Fibroblast of pulmonary artery (primary cell): ENCODE data around the gene HIBCH.
A peak's percentile ranks its signal among the peaks of the same experiment; 100 is the strongest.
"Not testable (repeated sequence)": the region's sequence is repeated elsewhere in the genome, so short reads cannot be mapped to it uniquely, and the experiment has no call there.

Source experiments
- DNase-seq: peaks from one replicate; pipeline ENCODE4 v3.0.0-alpha.2; 2010; ENCODE audit warnings: low read depth
- H3K4me3 ChIP-seq: replicated peaks from 2 replicates; pipeline ENCODE4 v1.5.1; 2011; ENCODE audit warnings: low read depth, mild to moderate bottlenecking, control low read depth, low read length, moderate library complexity
- TF ChIP-seq, protein P1 (sequence below): IDR thresholded peaks from 2 replicates; pipeline ENCODE4 v1.5.1; 2011; ENCODE audit warnings: mild to moderate bottlenecking, control low read depth, low read length, inconsistent platforms; ENCODE audit errors: missing control alignments

HIBCH gene

DNA sequence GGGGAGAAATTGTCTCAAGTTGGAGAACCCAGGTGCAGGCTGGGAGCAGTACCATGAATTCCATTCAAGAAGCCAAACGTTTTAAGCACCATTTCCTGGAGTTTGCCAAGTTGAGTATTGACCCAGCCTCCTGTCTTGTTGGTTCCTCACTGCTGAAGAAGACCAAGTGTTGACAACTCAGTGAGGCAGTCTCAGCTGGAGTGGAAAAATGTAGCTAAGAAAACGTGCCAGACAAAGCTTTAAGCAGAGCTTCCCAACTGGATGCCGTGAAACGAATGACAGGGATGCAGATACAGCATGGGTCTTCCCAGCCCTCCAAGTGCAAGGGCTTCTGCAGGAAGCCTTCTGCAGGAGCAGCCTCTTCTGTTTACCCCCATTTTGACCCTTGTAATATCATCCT lies 23.0 kb upstream of the HIBCH start:
- DNase-seq, result no peak
- TF ChIP-seq, protein P1, sequence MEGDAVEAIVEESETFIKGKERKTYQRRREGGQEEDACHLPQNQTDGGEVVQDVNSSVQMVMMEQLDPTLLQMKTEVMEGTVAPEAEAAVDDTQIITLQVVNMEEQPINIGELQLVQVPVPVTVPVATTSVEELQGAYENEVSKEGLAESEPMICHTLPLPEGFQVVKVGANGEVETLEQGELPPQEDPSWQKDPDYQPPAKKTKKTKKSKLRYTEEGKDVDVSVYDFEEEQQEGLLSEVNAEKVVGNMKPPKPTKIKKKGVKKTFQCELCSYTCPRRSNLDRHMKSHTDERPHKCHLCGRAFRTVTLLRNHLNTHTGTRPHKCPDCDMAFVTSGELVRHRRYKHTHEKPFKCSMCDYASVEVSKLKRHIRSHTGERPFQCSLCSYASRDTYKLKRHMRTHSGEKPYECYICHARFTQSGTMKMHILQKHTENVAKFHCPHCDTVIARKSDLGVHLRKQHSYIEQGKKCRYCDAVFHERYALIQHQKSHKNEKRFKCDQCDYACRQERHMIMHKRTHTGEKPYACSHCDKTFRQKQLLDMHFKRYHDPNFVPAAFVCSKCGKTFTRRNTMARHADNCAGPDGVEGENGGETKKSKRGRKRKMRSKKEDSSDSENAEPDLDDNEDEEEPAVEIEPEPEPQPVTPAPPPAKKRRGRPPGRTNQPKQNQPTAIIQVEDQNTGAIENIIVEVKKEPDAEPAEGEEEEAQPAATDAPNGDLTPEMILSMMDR, result no peak
- no peak overlapping the region for H3K4me3 ChIP-seq

DNA sequence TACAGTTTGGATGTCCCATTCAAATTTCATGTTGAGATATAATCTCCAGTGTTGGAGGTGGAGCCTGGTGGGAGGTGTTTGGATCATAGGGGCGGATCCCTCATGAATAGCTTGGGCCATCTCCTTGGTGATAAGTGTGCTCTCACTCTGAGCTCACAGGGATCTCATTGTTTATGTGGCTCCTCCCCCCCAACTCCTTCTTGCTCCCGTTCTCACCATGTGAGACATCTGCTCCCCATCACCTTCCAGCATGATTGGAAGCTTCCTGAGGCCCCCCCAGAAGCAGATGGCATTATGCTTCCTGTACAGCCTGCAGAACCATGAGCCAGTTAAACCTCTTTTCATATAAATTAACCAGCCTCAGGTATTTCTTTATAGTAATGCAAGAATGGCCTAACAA lies 20.7 kb upstream of the HIBCH start:
- H3K4me3 ChIP-seq, result no peak overlapping the region
- TF ChIP-seq, protein P1, result no peak
- peak; percentile 36 for DNase-seq

DNA sequence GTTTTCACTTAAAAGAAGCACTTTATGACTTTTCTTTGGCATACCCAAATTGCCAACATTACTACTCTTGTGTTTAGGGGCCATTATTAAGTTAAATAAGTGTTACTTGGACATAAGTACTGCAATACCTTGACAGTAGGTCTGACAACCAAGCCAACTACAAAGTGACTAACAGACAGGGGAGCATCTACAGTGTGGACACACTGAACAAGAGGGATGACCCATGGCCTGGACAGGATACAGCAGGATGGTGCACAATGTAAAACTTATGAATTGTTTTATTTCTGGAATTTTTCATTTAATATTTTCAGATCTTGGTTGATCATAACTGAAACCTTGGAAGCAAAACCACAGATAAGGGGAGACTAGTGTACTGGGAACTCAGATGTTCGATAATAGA lies 19.8 kb upstream of the HIBCH start:
- no peak overlapping the region for H3K4me3 ChIP-seq
- no peak for DNase-seq
- TF ChIP-seq, protein P1, result no peak

DNA sequence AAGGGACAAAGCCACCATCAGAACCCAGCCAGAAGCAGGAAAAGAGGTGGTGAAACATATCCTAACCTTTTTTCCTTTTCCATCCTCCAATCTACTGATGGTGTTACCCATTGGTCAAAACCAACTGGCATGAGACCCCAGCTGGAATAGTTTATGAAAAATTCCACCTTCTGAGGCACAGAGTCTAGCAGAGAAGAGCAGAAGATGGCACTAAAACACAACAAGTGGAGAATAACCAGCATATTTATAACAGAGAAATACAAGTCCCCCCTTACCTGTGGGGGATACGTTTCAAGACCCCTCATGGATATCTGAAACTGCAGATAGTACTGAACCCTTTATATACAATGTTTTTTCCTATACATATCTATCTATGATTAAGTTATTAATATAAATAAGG lies 18.8 kb upstream of the HIBCH start:
- TF ChIP-seq, protein P1, result no peak
- no peak for DNase-seq
- H3K4me3 ChIP-seq, result no peak overlapping the region

DNA sequence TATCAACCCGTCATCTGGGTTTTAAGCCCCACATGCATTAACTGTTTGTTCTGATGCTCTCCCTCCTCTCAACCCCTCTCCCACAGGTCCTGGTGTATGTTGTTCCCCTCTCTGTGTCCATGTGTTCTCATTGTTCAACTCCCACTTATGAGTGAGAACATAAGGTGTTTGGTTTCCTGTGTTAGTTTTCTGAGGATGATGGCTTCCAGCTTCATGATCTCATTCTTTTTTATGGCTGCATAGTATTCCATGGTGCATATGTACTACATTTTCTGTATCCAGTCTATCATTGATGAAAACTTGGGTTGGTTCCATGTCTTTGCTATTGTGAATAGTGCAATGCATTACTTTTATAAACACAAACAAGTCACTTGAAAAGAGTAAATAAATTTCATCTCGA lies 16.8 kb upstream of the HIBCH start:
- no peak overlapping the region for H3K4me3 ChIP-seq
- DNase-seq, result no peak
- TF ChIP-seq, protein P1, result no peak

DNA sequence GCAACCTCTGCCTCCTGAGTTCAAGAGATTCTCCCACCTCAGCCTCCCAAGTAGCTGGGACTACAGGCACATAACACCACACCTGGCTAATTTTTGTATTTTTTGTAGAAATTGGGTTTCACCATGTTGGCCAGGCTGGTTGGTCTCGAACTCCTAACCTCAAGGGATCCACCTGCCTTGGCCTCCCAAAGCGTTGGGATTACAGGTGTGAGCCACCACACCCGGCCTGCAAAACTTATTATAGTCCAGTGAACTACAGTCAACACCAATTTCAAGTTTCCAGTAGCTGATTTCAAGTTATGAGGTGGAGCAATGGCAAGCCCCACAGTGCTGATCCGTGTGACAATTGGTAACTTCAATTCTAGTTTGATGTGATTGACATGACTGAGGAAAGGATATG lies 16.0 kb upstream of the HIBCH start:
- not testable (repeated sequence) for H3K4me3 ChIP-seq, DNase-seq

DNA sequence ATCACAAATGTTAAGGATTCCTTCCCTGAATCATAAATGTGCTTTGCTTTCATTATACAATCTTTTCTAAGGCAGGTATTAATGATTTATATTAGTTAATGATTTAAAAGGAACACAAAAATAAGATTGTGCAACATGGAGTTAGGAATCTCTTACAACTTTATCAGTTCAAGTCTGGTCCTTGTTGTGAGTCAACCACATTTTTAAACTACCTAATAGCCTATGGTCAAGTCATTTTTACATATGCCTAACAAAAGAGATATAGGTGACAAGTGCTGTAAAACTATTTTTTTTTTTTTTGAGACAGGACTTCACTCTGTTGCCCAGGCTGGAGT lies 15.6 kb upstream of the HIBCH start:
- no peak for DNase-seq
- TF ChIP-seq, protein P1, result no peak
- no peak overlapping the region for H3K4me3 ChIP-seq

DNA sequence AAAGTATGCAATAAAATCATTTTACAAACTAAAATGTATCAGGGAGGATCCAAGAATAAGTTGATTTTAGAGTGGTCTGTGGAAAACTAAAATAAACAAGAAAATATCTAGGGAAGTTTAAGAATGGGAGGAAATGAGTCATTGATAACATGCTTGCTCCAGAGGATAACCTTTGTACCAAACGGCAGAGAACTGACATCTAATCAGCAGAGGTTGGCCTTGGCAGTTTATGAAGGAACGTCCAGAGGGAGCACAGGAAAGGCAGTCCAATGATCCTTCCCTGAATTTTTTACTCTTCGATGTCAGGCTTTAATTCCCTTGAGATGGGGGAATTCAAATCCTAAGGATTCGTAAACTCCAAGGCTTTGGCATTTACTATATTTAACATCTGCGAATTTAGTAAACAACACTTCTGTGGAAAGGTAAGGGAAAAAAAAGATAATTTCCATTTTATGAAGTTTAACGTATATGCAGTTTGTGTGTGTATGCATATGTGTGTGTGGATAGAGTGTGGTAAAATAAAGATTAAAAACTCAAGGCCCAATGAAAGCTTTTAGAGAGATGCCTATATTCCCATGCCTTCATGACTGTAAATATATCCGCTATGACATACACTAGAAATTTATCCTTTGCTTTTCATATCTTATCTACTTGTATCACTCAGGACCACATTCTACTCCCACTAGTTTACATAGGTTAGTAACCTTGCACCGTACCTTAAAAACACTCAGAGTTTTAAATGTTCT lies 15.0 kb upstream of the HIBCH start:
- H3K4me3 ChIP-seq, result no peak overlapping the region
- TF ChIP-seq, protein P1, result no peak
- DNase-seq, result peak; percentile 40
